HUES64 (cell line): ENCODE results near the gene S1PR5.
A peak's percentile ranks its signal among the peaks of the same experiment; 100 is the strongest.

Experiments
- H3K27ac ChIP-seq: 2 replicates; pipeline ENCODE4 v1.7.0; 2013; ENCODE audit warnings: low read depth, low read length, inconsistent platforms
- H3K27me3 ChIP-seq: 2 replicates; pipeline ENCODE4 v1.6.1; 2013; ENCODE audit warnings: mild to moderate bottlenecking, low read length; ENCODE audit not compliant: insufficient read depth
- H3K36me3 ChIP-seq: 2 replicates; pipeline ENCODE4 v1.6.1; 2013; ENCODE audit warnings: mild to moderate bottlenecking, low read length; ENCODE audit not compliant: insufficient read depth
- H3K4me1 ChIP-seq: 2 replicates; pipeline ENCODE4 v1.6.1; 2013; ENCODE audit warnings: mild to moderate bottlenecking, low read length, moderate library complexity; ENCODE audit not compliant: insufficient read depth
- H3K4me3 ChIP-seq: 2 replicates; pipeline ENCODE4 v1.5.1; 2013; ENCODE audit warnings: mild to moderate bottlenecking, low read length, moderate library complexity
- H3K9ac ChIP-seq: 2 replicates; pipeline ENCODE4 v1.6.1; 2013; ENCODE audit warnings: mild to moderate bottlenecking, low read depth, low read length
- H3K9me3 ChIP-seq: 2 replicates; pipeline ENCODE4 v1.6.1; 2013; ENCODE audit warnings: low read depth, low read length; ENCODE audit not compliant: insufficient read depth
- WGBS: fragments of 150-250, 120-280 bp; methylation state at CpG from one replicate; pipeline ENCODE4 v1.1.7; 2013; ENCODE audit warnings: missing lambda C conversion rate; 5-methylcytosine and 5-hydroxymethylcytosine counted together

The S1PR5 gene

DNA sequence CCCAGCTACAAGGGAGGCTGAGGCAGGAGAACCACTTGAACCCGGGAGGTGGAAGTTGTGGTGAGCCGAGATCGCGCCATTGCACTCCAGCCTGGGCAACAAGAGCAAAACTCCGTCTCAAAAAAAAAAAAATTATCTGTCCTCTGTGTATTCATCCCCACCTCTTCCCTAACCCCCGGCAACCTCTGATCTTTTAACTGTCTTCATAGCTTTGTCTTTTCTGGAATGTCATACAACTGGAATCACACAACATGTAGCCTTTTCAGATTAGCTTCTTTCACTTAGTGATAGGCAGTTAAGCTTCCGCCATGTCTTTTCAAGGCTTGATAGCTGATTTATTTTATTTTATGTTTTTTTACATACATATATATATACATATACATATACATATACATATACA lies 8.4 kb upstream of the S1PR5 start:
- Histone ChIP-seq H3K9me3 (no peaks in the 10 kb centered on the region), H3K27me3 (no peaks in the 10 kb centered on the region), H3K36me3 (no peaks in the 10 kb centered on the region), H3K4me3 (no peak overlapping the region), H3K4me1 (no peaks in the 10 kb centered on the region), H3K27ac (no peak overlapping the region), H3K9ac (no peak overlapping the region)
- 93% methylated on average over 6 of the region's 7 CpGs for WGBS

DNA sequence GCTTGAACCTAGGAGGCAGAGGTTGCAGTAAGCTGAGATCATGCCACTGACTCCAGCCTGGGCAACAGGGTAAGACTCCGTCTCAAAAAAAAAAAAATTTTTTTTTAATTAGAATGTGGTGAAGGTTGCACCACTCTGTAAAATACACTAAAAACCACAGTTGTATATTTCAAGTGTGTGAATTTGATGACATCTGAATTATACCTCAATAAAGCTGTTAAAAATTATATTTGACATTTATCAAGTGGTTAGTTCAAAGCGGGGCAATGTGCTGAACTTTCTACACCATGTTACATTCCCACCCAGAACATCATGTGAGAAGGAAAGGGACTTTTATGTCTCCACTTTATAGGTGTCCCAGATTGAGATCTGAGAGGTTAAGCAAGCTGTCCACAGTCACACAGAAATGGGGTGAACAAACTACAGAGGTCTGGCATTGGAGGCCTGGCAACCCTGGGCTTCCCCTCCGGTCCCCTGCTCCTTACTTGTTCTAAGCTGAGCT lies 5.9 kb upstream of the S1PR5 start:
- H3K4me1 ChIP-seq = 0 out of 2 replicates have a peak, but pooled peaks cover 2% of the 10 kb centered on the region
- H3K27me3 ChIP-seq = peaks cover 18% of the 10 kb centered on the region
- no peaks in the 10 kb centered on the region for H3K9me3 ChIP-seq
- H3K9ac ChIP-seq = no peak overlapping the region
- H3K27ac ChIP-seq = no peak overlapping the region
- no peaks in the 10 kb centered on the region for H3K36me3 ChIP-seq
- 91% methylated on average over 1 of the region's 3 CpGs for WGBS
- no peak overlapping the region for H3K4me3 ChIP-seq

DNA sequence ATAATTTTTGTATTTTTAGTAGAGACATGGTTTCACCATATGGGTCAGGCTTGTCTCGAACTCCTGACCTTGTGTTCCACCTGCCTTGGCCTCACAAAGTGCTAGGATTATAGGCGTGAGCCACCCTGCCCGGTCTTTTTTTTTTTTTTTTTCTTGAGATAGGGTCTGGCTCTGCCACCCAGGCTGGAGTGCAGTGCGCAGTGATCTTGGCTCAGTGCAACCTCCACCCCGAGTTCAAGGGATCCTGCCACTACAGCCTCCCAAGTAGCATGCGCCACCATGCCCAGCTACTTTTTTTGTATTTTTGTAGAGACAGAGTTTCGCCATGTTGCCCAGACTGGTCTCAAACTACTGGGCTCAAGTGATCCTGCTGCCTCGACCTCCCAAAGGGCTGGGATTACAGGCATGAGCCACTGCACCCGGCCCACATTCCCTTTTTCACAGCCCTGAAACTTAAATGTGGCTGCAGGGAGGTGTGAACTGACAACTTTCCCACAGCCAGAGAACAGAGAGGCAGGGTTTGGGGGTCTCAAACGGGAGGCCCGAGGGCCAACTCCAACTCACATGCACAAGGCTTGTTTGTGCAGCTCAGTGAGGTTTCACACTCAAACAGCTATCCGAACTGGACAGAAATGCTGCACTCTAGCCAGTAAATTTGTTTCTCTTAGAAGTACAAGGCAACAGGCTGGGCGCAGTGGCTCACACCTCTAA lies 4.4 kb upstream of the S1PR5 start:
- 0 out of 2 replicates have a peak, but pooled peaks cover 4% of the 10 kb centered on the region for H3K4me1 ChIP-seq
- H3K27ac ChIP-seq = no peak overlapping the region

DNA sequence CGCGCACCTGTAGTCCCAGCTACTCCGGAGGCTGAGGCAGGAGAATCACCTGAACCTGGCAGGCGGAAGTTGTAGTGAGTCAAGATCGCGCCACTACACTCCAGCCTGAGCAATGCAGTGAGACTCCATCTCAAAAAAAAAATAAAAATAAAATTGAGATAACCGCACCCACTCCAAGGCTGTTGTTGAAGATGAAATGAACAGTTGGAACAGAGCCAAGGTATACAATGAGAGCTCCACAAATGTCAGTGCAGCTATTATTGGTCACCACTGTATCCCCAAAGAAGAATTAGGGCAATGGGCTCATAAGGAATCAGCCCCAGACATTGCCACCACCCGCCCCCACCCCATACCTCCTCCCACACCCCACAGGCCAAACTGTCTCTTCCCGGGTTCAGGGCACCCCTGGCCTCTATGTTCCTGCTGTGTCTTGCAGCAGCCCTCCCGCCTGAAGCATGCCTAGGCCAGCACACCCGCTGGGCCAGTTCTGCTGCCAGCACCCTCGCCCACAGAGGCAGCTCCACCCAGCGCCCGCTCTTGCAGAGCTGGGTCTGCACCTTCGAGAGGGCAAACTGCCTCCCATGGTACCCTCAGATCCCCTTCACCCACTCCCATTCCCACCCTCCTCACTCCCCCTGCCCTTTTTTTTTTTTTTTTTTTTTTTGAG lies 3.5 kb upstream of the S1PR5 start:
- H3K9ac ChIP-seq = no peak overlapping the region
- WGBS = 89% methylated on average over 15 of the region's 15 CpGs
- no peaks in the 10 kb centered on the region for H3K9me3 ChIP-seq
- no peak overlapping the region for H3K27ac ChIP-seq
- H3K4me3 ChIP-seq = no peak overlapping the region
- no peaks in the 10 kb centered on the region for H3K36me3 ChIP-seq
- H3K4me1 ChIP-seq = 0 out of 2 replicates have a peak, but pooled peaks cover 4% of the 10 kb centered on the region
- H3K27me3 ChIP-seq = peaks cover 42% of the 10 kb centered on the region

More for the DNA sequence above, 4.4 kb upstream of the S1PR5 start:
- 88% methylated on average over 13 of the region's 13 CpGs for WGBS
- H3K27me3 ChIP-seq = peaks cover 34% of the 10 kb centered on the region
- H3K36me3 ChIP-seq = no peaks in the 10 kb centered on the region
- no peaks in the 10 kb centered on the region for H3K9me3 ChIP-seq
- H3K9ac ChIP-seq = no peak overlapping the region
- H3K4me3 ChIP-seq = no peak overlapping the region

DNA sequence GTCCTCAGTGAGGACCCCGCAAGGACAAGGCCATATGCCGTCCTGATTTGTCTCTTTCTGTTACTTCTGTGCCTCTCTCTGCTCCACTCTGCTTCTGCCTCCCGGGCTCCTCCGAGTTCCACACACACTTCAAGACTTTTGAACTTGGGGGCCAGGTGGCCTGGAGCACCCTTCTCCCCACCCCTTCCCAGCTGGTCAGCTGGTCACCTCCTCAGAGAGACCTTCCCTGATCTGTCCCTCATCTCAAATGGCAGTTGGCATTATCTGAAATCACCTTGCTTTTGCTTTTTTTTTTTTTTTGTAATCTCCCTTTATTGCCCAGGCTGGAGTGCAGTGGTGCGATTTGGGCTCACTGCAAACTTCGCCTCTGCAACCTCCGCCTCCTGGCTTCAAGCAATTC lies 2.2 kb upstream of the S1PR5 start:
- Histone ChIP-seq H3K27me3 (peaks cover 56% of the 10 kb centered on the region), H3K27ac (no peak overlapping the region), H3K9me3 (no peaks in the 10 kb centered on the region), H3K9ac (no peak overlapping the region), H3K4me3 (no peak overlapping the region), H3K4me1 (0 out of 2 replicates have a peak, but pooled peaks cover 4% of the 10 kb centered on the region), H3K36me3 (no peaks in the 10 kb centered on the region)
- WGBS = 88% methylated on average over 7 of the region's 7 CpGs

DNA sequence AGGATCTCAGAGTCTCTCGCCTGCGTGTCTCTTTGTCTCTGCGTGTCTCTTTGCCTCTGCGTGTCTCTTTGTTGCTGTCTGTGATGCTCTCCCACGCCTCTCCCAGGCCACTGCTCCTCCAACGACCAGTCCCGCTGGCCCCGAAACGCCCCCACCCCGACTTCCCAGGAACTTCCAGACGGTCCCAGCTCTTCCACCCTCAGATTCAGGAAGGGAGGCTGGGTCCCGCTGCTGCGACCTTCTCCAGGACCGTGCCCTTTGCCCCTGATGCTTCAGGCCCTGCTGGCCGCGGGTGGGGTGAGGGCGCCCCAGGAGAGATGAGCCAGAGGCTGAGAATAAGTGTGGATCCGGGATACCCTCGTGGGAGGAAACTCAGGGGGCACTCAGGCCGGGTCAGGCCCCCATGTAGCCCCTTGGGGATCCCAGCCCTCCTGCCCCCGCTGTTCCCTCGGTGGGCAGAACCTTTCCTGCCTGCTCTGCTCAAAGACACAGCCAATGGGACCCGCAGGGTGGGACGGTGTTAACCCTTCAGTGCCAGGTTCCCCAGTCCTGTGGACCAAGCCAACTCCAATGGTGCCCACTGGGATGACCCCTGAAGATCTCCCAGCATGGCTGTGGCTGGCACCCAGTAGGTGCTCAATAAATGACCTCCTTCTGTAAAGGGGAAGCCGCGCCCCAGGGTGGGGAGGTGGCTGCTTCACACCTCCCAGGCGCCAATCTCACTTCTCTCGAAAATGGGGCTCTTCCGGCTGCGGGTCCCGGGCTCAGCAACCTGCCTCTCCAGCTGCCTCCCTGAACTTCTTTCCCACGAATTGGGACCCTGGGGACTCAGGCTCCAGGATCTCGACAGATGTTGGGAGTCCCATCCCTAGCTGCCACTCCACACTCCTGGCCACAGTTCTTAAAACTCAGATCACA lies 1.5 kb upstream of the S1PR5 start:
- 0 out of 2 replicates have a peak, but pooled peaks cover 4% of the 10 kb centered on the region for H3K4me1 ChIP-seq
- H3K27me3 ChIP-seq = peaks cover 63% of the 10 kb centered on the region
- no peak overlapping the region for H3K9ac ChIP-seq
- peak overlapping the region; percentile 55 for H3K4me3 ChIP-seq
- 29% methylated on average over 33 of the region's 33 CpGs for WGBS
- H3K27ac ChIP-seq = no peak overlapping the region
- H3K36me3 ChIP-seq = no peaks in the 10 kb centered on the region
- no peaks in the 10 kb centered on the region for H3K9me3 ChIP-seq

DNA sequence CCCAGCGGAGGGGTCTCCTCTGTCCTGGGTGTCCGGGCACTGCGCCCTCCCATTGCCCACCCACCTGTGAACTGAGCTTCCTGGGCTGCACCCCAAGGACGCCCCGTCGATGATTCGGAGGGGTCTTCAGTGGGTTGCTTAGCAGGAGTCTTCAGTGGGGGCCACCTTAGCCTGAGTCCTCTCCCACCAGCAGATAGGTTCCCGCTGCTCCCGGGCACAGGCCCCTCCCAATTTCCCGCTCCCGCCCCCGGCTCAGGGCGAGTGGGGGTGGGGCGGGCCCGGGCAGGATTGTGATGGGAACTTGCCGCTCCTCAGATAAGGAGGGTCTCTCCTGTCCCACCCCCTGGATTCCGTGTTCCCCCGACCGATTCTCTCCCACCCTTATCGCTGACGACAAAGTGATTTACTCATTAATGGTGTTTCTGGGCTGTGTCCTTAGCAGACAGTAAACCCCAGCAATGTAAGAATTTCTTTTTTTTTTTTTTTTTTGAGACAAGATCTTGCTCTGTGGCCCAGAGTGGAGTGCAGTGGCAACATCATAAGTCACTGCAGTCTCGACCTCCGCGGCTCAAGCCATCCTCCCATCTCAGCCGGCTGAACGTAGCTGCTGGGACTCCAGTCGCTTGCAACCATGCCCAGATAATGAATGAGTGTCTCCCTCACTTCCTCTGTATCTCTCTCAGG lies 655 bp upstream of the S1PR5 start:
- Histone ChIP-seq H3K4me3 (peak overlapping the region; percentile 55), H3K36me3 (no peaks in the 10 kb centered on the region), H3K9ac (peak overlapping the region; percentile 3; the same call in 1 of the 2 replicates), H3K9me3 (no peaks in the 10 kb centered on the region), H3K4me1 (0 out of 2 replicates have a peak, but pooled peaks cover 4% of the 10 kb centered on the region), H3K27me3 (peaks cover 71% of the 10 kb centered on the region), H3K27ac (no peak overlapping the region)
- 1% methylated on average over 24 of the region's 27 CpGs for WGBS

DNA sequence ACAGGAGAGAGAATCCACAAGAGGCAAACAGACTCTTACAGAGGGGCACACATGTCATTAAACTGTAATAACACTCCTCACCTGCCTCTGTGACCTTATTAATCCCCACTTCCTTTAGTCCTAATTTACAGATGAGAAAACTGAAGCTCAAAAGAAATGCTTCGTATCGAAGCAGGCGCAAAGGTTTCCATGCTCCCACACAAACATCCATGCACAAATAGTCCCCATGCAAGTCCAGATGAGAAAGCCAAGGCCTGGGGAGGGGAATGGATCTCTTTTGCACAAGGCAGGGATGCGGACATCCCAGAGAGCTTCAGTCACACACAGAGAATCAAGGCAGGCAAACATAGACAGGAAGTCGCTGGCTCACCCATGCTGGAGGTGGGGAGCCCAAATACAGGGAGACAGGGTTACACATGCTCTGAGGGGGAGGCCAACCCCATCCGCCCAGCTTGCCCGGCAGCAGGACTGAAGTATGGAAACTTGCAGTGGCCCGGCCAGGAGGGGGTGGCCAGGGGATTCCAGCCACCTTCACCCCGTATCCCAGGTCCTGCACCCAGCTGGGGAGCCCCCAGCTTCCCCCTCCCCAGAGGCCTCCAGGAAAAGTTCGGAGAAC lies 468 bp downstream of the S1PR5 start:
- Histone ChIP-seq H3K4me1 (0 out of 2 replicates have a peak, but pooled peaks cover 4% of the 10 kb centered on the region), H3K9ac (no peak overlapping the region), H3K4me3 (peak overlapping the region; percentile 55), H3K27me3 (peaks cover 80% of the 10 kb centered on the region), H3K27ac (no peak overlapping the region), H3K36me3 (no peaks in the 10 kb centered on the region), H3K9me3 (no peaks in the 10 kb centered on the region)
- WGBS = 57% methylated on average over 10 of the region's 10 CpGs

DNA sequence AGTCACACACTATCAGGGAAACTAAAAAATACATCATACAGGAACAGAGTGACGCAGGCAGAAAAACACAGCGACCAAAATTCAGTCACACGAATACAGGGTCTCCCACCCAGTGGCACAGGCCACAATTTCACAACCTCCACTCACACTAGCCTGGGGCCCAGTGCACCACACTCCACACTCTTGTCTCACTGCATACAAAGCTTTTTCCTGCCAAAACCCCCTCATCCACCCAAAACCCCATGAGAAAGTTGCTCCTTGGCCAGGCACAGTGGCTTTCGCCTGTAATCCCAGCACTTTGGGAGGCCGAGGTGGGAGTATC lies 1.2 kb downstream of the S1PR5 start:
- WGBS = 92% methylated on average over 5 of the region's 5 CpGs
- no peak overlapping the region for H3K9ac ChIP-seq
- H3K36me3 ChIP-seq = no peaks in the 10 kb centered on the region
- 0 out of 2 replicates have a peak, but pooled peaks cover 4% of the 10 kb centered on the region for H3K4me1 ChIP-seq
- no peak overlapping the region for H3K27ac ChIP-seq
- no peak overlapping the region for H3K4me3 ChIP-seq
- peaks cover 80% of the 10 kb centered on the region for H3K27me3 ChIP-seq
- no peaks in the 10 kb centered on the region for H3K9me3 ChIP-seq
